HFF-Myc (cell line): ENCODE results near the gene TYROBP.

ENCODE experiments used
- DNase-seq: peaks from one replicate; pipeline ENCODE4 v3.0.0-alpha.2; 2011; ENCODE audit warnings: low read depth; ENCODE audit errors: extremely low read depth
- H3K4me3 ChIP-seq: replicated peaks from 2 replicates; pipeline ENCODE4 v1.5.1; 2011; ENCODE audit warnings: low read depth, mild to moderate bottlenecking, control low read depth, low read length
- TF ChIP-seq, protein P1 (sequence below): IDR thresholded peaks from 2 replicates; pipeline ENCODE4 v1.5.1; 2012; ENCODE audit warnings: mild to moderate bottlenecking, low read depth, low read length, control low read depth; ENCODE audit errors: missing control alignments

Gene TYROBP

DNA sequence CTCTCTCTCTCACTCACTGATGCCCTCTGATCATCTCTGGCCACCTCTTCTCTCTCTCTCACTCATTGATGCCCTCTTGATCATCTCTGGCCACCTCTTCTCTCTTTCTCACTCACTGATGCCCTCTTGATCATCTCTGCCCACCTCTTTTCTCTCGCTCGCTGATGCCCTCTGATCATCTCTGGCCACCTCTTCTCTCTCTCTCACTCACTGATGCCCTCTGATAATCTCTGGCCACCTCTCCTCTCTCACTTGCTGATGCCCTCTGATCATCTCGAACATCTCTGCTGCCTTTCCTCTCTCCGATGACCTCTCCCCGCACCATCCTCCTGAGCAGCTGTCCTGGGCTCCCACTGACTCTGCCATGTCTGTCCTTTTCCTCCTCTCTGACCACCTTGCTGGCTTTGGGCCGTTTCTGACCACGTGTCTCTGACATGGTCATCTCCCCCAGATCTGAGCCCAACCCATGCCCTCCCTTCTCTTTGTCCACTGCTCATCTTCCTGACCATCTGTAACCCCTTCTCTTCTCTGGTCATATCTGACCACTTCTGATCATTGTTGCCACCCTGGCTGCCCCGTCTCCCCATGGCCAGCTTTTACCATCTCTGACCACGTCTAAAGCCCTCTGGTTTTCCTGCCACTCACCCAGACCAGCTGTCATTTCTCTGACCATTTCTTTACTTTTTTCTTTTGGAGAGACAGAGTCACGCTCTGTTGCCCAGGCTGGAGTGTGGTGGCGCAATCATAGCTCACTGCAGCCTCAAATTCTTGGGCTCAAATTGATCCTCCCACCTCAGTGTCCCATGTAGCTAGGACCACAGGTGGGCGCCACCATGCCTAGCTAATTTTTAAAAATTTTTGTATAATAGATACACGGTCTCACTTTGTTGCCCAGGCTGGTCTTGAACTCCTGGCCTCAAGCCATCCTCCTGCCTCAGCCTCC lies 30.5 kb upstream of the TYROBP start:
- TF ChIP-seq, protein P1, sequence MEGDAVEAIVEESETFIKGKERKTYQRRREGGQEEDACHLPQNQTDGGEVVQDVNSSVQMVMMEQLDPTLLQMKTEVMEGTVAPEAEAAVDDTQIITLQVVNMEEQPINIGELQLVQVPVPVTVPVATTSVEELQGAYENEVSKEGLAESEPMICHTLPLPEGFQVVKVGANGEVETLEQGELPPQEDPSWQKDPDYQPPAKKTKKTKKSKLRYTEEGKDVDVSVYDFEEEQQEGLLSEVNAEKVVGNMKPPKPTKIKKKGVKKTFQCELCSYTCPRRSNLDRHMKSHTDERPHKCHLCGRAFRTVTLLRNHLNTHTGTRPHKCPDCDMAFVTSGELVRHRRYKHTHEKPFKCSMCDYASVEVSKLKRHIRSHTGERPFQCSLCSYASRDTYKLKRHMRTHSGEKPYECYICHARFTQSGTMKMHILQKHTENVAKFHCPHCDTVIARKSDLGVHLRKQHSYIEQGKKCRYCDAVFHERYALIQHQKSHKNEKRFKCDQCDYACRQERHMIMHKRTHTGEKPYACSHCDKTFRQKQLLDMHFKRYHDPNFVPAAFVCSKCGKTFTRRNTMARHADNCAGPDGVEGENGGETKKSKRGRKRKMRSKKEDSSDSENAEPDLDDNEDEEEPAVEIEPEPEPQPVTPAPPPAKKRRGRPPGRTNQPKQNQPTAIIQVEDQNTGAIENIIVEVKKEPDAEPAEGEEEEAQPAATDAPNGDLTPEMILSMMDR = no peak
- H3K4me3 ChIP-seq = peak overlapping the region; percentile 53; the same call in 1 of the 2 replicates
- no peak for DNase-seq

DNA sequence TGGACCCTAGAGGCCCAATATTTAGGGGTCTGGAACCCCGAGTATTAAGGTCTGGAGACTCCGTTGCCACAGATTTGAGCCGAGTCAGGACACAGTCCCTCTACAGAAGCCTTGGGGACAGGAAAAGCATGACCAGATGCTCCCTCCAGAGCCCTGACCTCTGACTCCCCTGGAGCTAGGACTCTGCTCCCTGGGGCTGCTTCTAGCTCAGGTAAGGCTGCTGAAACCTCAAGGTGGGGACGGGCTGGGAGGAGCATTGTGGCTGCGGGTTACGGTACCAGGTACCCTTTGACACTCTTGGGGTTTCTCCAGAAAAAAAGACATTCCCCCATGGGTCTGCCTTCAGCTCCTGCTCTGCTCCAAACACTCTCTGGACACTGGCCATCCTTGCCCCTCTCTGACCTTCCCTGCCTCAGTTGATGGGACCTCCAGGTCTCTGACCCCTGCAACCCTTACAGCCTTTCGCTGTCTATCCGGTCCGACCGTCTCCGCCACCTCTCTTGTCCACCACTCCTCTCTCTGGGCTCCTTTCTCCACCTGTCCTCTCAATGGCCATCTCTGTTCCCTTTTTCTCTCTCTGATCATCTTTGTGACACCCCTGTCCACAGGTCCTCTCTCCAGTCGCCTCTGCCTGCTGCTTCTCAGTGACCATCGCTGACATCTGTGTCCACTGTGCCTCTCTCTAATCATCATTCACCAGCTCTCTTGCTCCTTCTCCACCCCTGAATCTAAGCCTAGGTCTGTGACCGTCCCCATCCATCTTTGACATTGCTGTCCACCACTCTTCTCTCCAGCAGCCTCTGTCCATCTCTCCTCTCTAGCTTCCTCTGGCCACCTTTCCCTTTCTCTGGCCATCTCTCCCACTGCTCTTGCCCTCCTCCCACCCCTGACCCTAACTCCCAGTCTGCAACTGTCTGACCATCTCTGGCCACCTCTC lies 29.5 kb upstream of the TYROBP start:
- DNase-seq = no peak
- H3K4me3 ChIP-seq = peak overlapping the region; percentile 53
- TF ChIP-seq, protein P1 = no peak

DNA sequence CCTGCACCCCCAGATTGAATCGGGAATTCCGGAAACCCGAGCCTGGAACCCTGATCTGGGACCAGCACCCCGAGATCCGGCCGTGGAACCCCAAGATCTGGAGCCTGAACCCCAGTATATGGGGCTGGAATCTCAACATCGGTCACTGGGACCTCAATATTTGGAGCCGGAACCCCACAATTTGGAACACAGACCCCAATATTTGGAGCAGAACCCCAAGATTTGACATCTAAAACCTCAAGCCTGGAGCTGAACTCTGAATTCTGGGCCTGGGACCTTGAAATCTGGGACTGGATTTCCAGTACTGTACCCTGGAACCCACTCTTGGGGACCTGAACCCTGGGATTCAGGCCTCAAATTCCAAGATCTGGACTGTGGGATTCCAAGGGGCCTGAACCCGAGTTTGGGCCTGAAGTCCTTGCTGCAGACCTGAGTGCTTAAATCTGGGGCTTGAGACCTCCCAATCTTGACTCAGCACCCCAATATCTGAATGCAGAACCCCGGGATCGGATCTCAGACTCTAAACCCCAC lies 28.7 kb upstream of the TYROBP start:
- H3K4me3 ChIP-seq = peak overlapping the region; percentile 53
- TF ChIP-seq, protein P1 = no peak
- no peak for DNase-seq

DNA sequence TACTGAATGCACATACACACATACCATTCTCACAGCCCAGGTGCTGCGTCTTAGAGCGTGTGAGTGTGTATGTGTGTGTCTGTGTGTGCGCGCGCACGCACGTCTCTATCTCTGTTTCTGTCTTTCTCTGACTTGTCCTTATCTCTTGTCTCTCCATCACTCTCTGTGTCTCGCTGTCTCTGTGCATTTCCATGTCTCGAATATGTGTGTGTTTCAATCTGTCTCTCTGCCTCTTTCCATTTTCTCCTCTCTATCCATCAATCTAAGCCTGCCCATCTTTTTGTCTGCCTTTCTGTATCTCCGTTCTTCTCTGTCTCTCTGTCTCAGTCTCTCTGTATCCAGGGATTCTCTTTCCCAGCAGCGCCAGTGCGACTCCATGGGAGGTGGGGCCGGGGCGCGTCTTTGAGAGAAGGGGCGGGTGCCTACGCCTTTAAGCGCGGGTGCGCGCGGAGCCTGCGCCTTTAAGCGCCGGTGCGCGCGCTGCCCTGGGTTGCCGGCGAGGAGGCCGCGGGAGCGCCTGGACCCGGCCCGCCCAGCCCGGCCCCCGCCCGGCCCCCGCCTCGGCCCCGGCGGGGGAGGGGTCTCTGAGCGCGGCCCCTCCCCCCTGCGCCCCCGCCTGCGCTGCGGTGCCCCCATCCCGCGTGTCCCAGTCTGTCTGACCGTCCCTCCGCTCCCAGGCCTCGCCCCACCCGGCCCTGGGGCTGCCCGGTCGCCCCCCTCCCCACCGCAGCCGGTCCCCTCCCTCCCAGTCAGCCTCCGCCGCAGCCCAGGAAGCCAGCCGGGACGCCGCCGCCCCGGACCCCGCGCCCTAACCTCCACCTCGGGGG lies 28.0 kb upstream of the TYROBP start, which contains the start of gene LRFN3:
Gene LRFN3, plus strand, starts transcription at position 464 of the 827 bp plus-strand sequence. CDS start 3,052 bp downstream, outside the sequence.
- peak within 1 kb of the TSS; percentile 53 for H3K4me3 ChIP-seq
- DNase-seq = no peak
- TF ChIP-seq, protein P1 = no peak

DNA sequence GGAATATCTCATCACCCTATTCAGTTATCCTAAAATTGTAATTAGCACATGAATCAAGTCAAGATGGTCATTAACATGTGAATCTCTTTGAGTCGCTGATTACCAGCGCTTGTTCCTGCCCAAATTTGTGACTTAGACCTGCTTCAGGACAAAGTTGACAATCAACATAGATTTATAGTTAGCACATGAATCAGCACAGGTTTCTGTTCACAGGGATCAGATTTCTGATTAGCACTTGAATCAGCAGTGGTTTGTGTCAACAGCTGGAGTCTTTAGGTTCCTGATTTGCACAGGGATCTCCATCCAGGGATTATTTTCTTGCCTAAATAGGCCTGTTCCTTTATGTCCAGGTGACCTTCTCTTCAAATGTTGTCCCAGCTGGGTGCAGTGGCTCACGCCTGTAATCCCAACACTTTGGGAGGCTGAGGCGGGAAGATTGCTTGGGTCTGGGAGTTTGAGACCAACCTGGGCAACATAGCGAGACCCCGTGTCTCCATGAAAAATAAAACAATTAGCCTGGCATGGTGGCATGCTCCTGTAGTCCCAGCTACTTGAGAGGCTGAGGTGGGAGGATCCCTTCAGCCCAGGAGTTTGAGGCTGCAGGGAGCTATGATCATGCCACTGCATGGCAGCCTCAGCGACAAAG lies 24.3 kb upstream of the TYROBP start:
- DNase-seq = no peak
- no peak overlapping the region for H3K4me3 ChIP-seq

More for the DNA sequence above, 24.3 kb upstream of the TYROBP start:
- TF ChIP-seq, protein P1 = no peak
